ENCODE measurements around the gene L3MBTL4.

DNA sequence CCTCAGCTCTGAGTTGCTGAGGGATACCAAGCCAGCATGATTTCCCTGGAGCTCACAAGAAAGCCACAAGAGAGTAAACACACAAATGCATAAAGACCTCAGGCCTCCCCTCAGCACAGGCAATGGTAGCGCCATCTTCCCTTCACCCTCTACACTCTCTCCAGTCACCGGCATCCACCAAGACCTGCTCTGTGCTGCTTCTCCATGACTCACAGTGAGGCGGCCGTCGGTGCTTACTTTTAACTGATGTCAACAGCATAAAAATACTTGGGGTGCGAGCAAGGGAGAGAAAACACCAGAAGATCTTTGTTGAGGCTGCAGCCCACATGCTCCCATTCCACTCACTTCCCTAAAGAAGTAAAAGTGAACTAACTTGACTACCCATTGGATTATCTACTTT, 46.7 kb downstream of the L3MBTL4 start:
- TF ChIP-seq EZH2phosphoT487 (IDR thresholded peaks at IDR 0.05; ENCODE audit: borderline replicate concordance, low read depth), result no peak
- TF ChIP-seq RAD21 (IDR thresholded peaks at IDR 0.05; ENCODE audit: low read length), result no peak
- TF ChIP-seq POLR2AphosphoS5 (IDR thresholded peaks at IDR 0.05; ENCODE audit: low read depth, low read length), result no peak
- TF ChIP-seq, protein P1, sequence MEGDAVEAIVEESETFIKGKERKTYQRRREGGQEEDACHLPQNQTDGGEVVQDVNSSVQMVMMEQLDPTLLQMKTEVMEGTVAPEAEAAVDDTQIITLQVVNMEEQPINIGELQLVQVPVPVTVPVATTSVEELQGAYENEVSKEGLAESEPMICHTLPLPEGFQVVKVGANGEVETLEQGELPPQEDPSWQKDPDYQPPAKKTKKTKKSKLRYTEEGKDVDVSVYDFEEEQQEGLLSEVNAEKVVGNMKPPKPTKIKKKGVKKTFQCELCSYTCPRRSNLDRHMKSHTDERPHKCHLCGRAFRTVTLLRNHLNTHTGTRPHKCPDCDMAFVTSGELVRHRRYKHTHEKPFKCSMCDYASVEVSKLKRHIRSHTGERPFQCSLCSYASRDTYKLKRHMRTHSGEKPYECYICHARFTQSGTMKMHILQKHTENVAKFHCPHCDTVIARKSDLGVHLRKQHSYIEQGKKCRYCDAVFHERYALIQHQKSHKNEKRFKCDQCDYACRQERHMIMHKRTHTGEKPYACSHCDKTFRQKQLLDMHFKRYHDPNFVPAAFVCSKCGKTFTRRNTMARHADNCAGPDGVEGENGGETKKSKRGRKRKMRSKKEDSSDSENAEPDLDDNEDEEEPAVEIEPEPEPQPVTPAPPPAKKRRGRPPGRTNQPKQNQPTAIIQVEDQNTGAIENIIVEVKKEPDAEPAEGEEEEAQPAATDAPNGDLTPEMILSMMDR (IDR thresholded peaks at IDR 0.05), result no peak
- no peak for TF ChIP-seq YY1 (IDR thresholded peaks at IDR 0.05; ENCODE audit: low read depth)

Measured in SK-N-SH (cell line).